HG03108 (cell line): Measurements from ENCODE around the gene DUOXA1.
"Not testable (repeated sequence)": the region's sequence is repeated elsewhere in the genome, so short reads cannot be mapped to it uniquely, and the experiment has no call there.

Experiments
- ATAC-seq: cut with Tn5 transposase; IDR thresholded peaks from one replicate; pipeline ENCODE4 v1.9.1; 2021; ENCODE audit warnings: moderate library complexity; ENCODE audit not compliant: unreplicated experiment

The DUOXA1 gene

DNA sequence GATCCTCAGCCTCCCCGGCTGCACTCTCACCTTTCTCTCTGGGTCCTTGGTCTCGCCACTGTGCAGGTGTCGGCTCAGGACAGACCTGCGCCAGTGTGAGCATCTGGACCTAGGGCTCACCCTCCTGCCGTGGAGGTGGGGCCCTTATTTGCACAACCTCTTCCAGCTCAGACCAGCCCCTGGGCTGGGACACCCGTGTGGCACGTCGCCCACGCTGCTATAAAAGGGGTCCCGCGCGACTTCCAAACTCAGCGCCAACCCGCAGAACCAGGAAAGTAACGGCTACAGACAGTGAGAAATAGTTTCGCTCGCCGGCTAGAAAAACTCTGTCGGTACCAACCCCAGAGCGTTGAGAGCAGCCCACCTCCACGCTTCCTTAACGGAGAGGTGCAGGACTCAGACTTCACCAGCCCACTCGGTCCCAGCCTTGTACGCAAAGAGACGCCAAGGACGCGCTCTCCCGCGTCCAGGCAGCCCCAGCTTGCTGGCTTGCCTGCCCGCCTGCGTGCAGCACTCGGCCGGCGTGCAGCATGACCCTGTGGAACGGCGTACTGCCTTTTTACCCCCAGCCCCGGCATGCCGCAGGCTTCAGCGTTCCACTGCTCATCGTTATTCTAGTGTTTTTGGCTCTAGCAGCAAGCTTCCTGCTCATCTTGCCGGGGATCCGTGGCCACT, 15.5 kb downstream of the DUOXA1 start, which contains the start of the genes DUOX2 and DUOXA2:
Gene DUOX2 (minus strand): TSS at position 97 of the 675 bp plus-strand sequence. CDS start 761 bp downstream, outside the sequence.
Gene DUOXA2 (plus strand): TSS at position 251 of the 675 bp plus-strand sequence. CDS start 280 bp downstream, at position 531.
- no peak for ATAC-seq

DNA sequence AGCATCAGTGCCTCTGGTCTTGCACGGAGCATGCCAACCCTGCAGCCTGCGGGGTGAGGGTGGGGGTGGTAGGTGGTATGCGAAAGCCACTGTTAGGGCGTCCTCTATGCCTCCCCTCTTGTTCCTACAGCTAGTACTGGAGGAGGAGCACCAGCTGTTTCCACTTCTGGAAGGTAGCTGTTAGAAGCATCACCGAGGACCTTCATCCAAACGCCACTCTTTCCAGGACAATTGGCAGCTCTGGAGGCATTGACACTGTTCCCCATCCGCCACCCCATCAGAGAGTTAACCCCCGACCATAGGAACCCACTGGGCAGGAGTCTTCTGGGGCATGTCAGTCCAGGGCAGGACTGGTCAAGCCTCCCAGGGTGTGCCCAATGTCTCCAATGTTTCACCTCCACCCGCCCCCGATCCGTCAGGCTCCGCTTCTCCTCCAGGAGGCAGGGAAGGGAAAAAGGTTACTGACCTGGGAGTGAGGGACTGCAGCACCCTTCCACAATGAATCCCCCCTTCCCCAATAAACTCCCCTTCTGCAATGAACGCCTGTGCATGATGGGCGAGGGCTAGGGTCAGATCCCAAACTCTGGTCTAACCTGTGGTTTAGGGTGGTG, 16.2 kb downstream of the DUOXA1 start:
- ATAC-seq = no peak

DNA sequence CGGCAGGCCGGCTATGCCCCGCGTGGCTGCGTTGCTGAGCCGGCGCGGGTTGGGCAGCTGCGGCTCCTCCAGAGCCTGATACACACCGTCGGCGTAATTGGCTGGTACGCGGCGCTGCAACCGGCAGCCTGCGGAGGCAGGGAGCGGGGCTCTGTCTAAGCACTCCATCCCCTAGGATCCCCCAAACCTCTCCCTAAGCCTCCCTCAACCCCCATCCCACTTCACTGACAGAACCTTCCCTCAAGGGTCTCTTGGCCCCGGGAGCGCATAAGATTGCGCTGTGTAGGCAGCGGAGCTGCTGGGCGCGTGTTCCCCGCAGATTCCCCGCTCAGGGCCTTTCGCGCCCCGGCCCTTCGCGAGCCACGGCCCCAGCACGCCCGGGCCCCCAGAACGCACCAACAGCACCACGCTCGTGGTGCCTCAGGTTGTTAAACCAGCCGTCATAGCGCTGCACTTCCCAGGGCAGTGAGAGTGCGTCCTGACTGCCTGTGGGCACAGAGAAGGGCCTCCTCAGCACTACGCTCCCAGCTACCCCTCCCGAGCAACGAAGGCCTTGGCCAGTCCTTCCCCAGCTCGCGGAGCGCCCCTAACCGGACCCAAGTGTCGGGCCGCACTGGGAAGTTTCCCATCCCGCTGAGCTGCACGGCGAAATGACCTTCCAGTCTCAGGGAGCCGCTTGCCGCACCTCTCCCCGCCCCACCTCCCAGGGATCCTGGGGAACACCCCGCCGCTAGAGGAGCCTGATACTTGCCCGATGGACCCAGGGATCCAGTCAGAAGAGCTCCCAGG, 16.9 kb downstream of the DUOXA1 start:
- no peak for ATAC-seq

DNA sequence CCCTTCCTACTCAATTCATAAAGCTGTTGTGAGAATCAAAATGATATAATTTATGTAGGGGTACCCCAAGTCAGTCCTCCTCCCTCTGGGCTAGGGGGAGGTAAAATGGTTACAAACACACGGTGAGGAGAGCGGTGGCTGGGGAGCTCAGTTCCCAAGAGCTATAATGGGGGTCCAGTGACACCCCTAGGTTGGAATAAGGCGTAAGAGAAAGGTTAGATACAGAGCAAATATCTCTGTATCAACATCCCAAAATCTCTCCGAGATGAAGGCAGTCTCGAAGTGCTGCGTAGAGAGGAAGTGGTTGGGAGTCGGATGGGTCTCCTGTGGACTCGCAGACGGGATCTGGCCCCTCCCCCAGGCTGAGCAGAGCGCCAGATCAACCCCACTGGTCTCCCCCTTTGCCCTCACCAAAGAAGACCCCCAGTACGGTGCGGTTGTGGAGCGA, 17.5 kb downstream of the DUOXA1 start:
- no peak for ATAC-seq

DNA sequence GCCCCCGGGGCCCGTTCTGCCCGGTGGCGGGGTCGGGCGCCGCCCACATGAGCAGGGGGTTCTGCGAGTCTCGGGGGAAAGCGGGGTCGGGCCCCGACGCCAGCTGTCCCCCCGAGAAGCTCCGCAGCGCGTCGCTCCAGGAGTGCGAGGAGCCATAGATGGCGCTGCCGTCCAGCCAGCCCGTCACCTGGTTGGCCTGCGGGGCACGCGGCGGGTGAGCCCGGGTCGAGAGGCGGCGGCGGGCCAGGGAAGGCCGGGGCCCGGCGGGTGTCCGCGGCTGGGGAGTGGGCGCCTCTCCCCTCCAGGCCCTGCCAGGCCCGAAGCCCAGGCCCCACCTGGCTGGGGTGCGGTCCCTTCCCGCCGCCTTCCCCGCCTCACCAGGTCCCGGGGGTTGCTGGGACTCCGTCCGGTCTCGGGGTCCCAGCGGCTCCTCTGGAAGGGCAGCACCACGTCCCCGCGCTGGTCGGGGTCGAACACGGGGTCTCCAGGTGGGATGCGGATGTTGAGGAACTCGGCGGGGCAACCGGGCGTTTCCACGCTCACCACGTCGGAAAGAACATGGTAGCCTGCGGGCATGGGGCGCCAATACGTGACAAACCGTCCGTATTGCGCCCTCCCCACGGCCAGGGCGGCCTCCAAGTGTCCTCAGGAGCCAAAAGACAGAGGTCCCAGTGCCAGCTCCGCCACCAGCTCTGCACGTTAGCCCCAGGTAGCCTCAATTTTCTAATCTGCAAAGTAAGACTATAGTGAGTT, 18.1 kb downstream of the DUOXA1 start:
- no peak for ATAC-seq

DNA sequence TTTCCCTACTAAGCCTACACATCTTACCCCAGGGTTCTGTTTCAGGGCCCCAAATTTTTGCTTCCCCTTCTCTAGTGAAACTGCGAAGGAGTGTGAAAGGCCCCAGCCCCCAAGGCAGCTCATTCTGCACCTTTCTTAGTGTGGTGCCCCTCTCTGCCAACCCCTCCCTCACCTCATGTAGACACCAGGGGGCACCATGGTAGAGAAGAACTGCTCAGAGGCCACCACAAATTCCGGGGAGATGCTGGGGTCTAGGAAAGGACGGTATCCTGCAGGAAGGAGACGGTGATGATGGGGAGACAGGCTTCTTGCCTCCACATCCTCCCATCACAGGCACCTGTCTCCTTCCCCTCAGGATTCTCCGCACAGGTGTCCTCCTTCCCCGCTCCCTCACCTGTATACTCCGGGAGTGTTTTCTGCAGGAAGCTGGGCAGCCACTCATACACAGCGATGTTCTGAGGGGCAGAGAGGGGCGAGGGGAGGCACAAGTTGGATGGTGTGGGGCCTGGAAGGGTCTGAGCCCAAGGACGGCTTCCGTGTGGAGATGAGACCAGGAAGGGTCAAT, 19.3 kb downstream of the DUOXA1 start:
- ATAC-seq = no peak

GRCh38 chr15:45107941-45108630, 21.6 kb downstream of the DUOXA1 start:
- ATAC-seq = no peak

DNA sequence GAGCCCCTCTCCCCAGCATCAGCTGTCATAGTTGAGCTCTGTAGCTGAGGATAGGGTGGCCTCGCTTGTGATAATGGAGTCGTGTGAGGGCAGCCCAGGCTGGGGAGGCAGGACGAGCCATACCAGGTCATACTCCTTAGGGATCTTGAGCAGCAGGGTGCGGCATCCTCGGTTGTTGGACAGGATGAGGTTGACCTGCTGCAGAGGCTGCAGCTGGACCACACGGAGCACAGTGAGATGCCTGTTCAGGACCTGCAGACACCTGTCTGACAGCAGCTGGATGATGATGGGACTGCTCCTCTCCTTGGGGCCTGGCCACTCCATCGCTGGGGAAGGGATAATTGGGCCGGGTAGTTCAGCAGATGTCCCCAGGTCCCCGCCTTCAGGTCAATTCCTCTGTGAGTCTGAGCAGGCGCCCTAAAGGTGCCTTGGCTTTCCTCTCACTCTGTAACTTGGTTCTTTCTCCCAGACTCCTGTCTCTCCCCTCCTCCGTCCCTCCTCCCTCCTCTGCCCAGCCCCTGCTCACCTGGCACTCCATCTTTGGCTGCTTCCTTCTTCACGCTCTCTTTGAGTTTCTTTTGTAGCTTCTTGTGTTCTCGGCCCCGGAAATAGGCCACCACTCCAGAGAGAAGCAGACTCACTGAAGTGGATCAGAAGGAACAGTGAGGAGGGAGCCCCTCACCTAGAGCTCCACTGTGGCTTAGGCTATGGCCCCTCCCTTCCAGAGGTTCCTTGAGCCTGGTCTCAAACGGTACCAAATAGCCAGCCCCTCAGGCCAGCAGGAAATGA, 23.5 kb downstream of the DUOXA1 start:
- no peak for ATAC-seq

DNA sequence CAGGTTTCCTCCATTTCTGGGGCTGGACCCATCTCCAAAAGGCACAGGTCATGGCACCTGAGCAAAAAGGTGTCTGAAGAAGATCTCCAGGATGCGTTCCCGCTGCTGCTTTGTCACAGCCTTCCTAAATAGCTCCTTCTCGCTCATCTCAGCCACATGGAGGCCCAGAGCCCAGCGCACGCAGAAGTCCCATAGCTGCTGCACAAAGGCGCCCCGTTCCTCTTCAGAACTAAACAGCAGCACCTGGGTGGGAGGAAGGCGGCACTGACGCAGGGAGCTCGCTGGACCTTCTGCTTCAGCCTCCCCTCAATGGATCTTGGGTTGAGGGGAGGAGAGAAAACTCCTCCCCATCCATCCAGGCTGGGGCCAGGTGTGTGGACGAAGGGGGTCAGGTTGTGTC, 24.1 kb downstream of the DUOXA1 start:
- no peak for ATAC-seq

- not testable (repeated sequence) for ATAC-seq
Measured at GRCh38 chr15:45104170-45104569, 25.5 kb downstream of the DUOXA1 start.

GRCh38 chr15:45102226-45102625, 27.5 kb downstream of the DUOXA1 start:
- ATAC-seq = no peak

- no peak for ATAC-seq
Measured at GRCh38 chr15:45101749-45102148, 27.9 kb downstream of the DUOXA1 start.

DNA sequence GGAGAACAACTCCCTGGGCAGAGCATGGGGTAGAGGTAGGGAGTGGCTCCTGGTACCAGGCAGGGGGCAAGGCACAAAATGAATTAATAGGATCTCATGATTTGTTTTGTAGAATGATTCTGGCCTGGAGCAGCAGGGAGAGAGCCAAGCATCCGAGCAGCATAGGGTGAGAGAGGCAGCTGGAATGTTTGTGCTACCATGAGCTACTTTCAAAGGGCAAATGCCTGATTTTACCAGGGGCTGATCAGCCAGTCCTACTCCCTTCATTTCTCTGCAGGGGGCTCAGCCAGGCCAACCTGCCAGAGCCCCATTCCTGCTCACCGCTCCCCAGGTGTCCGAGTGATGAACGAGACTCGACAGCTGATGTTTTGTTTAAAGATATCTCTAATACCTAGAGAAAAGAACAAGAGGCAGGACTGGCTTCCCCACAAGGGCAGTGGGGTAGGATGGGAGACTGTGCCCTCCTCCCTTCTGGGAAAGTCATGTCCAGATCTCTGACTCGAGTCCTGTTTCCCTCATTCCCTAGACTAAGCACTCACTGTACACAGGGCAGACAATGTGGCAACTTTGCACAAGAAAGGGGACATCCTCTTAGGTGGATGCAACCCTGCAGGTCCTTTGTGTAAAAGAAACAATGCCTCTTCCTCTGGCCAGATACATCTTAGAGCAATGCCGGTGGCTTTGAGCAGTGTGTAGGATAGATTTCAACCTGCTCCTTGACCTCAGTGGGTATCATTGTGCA, 28.6 kb downstream of the DUOXA1 start:
- ATAC-seq = no peak

GRCh38 chr15:45099549-45100165, 30.0 kb downstream of the DUOXA1 start:
- ATAC-seq = no peak

- ATAC-seq = no peak
Measured at GRCh38 chr15:45097466-45097865, 32.2 kb downstream of the DUOXA1 start.

DNA sequence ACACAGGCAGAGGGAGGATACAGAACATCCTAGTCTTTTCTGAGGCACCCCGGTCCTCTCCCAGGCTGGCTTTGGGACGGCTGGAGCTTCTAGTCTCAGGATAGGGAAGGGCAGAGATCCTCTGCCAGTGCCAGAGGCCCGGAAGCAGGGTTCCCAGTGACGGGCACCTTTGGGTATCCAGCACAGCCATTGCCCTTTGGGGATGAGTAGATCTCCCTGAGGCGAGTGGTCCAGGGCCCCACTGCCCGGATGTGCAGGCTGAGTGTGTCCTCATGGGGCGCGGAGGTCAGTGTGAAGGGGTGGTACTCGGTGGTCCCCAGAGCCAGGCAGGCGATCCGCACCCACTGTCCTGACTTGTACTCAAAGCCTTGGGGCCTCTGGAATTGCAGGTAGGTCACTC, 34.0 kb downstream of the DUOXA1 start:
- ATAC-seq = no peak

DNA sequence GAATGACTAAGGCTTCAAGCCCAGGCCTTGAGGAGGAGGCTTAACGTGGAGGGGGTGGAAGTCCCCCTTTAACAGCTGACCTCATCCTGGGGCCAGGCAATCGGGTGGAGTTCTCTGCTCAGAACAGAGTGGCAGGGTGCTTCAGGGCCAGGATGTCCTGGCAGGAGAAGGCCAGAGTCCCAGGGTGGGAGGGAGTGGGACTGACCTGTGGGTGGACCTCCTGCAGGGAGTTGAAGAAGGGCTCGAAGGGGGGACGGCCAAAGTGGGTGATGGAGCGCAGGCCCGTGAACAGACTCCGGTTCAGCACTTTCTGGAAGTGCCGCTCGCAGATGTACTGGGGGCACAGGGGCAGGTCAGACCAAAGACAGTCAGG, 35.3 kb downstream of the DUOXA1 start:
- ATAC-seq = no peak
